GM12801 (cell line): ENCODE measurements around the gene GMFB.

Experiments used
- CTCF ChIP-seq: IDR thresholded peaks from one replicate; pipeline ENCODE4 v1.5.1; 2011; ENCODE audit warnings: control low read depth; ENCODE audit not compliant: insufficient read length; ENCODE audit errors: extremely low read depth

The GMFB gene

GRCh38 chr14:54488646-54489317 lies at the start of gene GMFB:
GMFB (minus strand) TSS chr14:54488980; CDS start chr14:54488927, 53 bp downstream.
- no peak for TF ChIP-seq CTCF

- TF ChIP-seq CTCF, result no peak
Measured at GRCh38 chr14:54538055-54538454, 49.3 kb upstream of the GMFB start.

- TF ChIP-seq CTCF, result no peak
Measured at GRCh38 chr14:54537651-54538050, 48.9 kb upstream of the GMFB start.

- no peak for TF ChIP-seq CTCF
Measured at GRCh38 chr14:54535646-54536045, 46.9 kb upstream of the GMFB start.

GRCh38 chr14:54535126-54535525 lies 46.3 kb upstream of the GMFB start:
- no peak for TF ChIP-seq CTCF

GRCh38 chr14:54533100-54533499 lies 44.3 kb upstream of the GMFB start:
- no peak for TF ChIP-seq CTCF

- TF ChIP-seq CTCF, result no peak
Measured at GRCh38 chr14:54532111-54533012, 43.6 kb upstream of the GMFB start.
